ENCODE data around the gene ITGBL1. TPM values are rescaled to one million over a fixed set of nuclear protein-coding genes. Genes with fewer than 3 reads are reported as not detected.

ITGBL1 gene
- total and polyA plus RNA-seq, 2 donors: 0.38 to 2.7 TPM

DNA sequence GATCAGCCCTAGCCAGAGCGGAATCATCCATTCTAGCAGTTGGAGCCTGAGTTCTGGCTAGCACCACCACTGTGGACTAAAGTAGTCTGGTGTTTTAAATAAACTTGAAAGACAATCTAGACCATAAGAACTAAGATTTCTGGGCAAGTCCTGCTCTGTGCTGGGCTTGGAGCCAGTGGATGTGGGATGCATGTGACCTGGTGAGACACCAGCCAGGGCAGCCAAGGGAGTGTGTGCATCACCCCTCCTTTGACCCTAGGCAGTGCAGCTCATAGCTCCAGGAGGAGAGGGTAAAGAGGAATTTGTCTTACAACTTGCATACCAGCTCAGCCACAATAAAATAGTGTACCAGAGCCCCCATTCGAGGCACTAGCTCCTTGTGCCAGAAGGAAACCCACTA is 21.0 kb downstream of the ITGBL1 start:
- Histone ChIP-seq H3K4me3 (ENCODE audit: low read length in 2 of 2) (no peak overlapping the region), H3K4me1 (ENCODE audit: control insufficient read depth in 2 of 2, insufficient read depth in 2 of 2, low read length in 2 of 2) (no peaks in the 10 kb centered on the region), H3K27me3 (ENCODE audit: control insufficient read depth in 2 of 2, insufficient read depth in 1 of 2, low read length in 1 of 2) (no peaks in the 10 kb centered on the region), H3K9me3 (ENCODE audit: control insufficient read depth in 2 of 2, insufficient read depth in 1 of 2, low read length in 1 of 2) (no peaks in the 10 kb centered on the region), H3K27ac (ENCODE audit: low read depth in 1 of 2, low read length in 1 of 2) (no peak overlapping the region), H3K36me3 (ENCODE audit: control insufficient read depth in 2 of 2, insufficient read depth in 2 of 2, low read length in 1 of 2) (no peaks in the 10 kb centered on the region)
- no peak for DNase-seq (ENCODE audit: low read depth in 6 of 9, low spot score in 9 of 9)
- WGBS: 80% methylated on average over 2 of the region's 2 CpGs

DNA sequence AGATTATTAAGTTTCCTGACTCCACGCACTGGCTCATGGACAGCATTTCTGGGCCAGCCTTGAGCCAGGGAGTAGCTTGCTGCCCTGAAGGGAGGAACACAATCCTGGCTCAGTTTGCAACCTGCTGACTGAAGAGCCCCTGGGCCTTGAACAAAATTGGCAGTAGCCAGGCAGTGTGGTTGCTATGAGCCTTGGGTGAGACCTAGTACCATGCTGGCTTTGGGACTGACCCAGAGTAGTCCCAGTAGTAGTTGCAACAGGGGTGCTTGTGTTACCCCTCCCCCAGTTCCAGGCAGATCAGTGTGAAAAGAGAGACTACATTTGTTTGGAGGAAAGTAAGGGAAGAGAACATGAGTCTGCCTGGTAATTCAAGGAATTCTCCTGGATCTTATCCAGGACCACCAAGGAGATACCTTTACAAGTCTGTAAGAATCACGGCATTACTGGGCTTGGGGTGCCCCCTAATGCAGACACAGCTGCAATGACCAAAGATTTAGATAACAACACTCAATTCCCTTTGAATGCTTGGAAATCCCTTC is 22.0 kb downstream of the ITGBL1 start:
- no peaks in the 10 kb centered on the region for H3K4me1 ChIP-seq (ENCODE audit: control insufficient read depth in 2 of 2, insufficient read depth in 2 of 2, low read length in 2 of 2)
- no peaks in the 10 kb centered on the region for H3K9me3 ChIP-seq (ENCODE audit: control insufficient read depth in 2 of 2, insufficient read depth in 1 of 2, low read length in 1 of 2)
- no peak overlapping the region for H3K4me3 ChIP-seq (ENCODE audit: low read length in 2 of 2)
- DNase-seq (ENCODE audit: low read depth in 6 of 9, low spot score in 9 of 9): peak in 2 of 9 donors; percentile 1 to 3
- H3K27me3 ChIP-seq (ENCODE audit: control insufficient read depth in 2 of 2, insufficient read depth in 1 of 2, low read length in 1 of 2): no peaks in the 10 kb centered on the region
- 66% methylated on average over 2 of the region's 2 CpGs for WGBS
- H3K36me3 ChIP-seq (ENCODE audit: control insufficient read depth in 2 of 2, insufficient read depth in 2 of 2, low read length in 1 of 2): no peaks in the 10 kb centered on the region
- H3K27ac ChIP-seq (ENCODE audit: low read depth in 1 of 2, low read length in 1 of 2): no peak overlapping the region

DNA sequence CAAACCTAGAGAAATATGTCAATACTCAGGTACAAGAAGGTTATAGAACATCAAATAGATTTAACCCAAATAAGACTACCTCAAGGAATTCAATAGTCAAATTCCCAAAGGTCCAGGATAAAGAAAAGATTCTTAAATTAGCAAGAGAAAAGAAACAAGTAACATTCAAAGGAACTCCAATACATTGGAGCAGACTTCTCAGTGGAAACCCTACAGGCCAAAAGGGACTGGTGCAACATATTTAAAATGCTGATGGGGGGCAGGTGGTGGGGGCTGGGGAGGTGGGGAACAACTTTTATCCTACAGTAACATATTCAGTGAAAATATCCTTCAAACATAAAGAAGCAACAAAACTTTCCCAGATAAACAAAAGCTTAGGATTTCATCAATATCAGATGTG is 23.1 kb downstream of the ITGBL1 start:
- no peak overlapping the region for H3K27ac ChIP-seq (ENCODE audit: low read depth in 1 of 2, low read length in 1 of 2)

DNA sequence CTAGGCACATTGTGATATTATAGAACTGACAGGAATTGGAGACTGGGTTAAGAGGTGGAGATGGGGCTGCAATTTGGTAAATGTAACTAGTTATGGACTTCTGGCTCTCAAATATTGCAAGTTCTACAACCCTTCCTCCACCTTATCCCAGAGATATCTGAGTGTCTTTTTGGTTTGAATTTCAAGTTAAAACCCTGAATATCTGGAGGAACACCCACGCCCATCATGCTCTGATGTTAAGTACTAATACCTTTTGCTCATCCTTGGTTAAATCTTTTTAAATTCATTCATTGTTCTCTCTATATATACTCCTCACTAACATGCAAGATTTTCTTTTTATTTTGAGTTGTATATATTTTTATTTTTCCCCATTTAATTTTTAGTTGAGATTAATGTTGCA is 28.9 kb downstream of the ITGBL1 start:
- WGBS: 90% methylated on average over 1 of the region's 1 CpG

More for the DNA sequence above, 23.1 kb downstream of the ITGBL1 start:
- Histone ChIP-seq H3K9me3 (ENCODE audit: control insufficient read depth in 2 of 2, insufficient read depth in 1 of 2, low read length in 1 of 2) (no peaks in the 10 kb centered on the region), H3K36me3 (ENCODE audit: control insufficient read depth in 2 of 2, insufficient read depth in 2 of 2, low read length in 1 of 2) (no peaks in the 10 kb centered on the region), H3K27me3 (ENCODE audit: control insufficient read depth in 2 of 2, insufficient read depth in 1 of 2, low read length in 1 of 2) (no peaks in the 10 kb centered on the region), H3K4me1 (ENCODE audit: control insufficient read depth in 2 of 2, insufficient read depth in 2 of 2, low read length in 2 of 2) (no peaks in the 10 kb centered on the region), H3K4me3 (ENCODE audit: low read length in 2 of 2) (no peak overlapping the region)
- DNase-seq (ENCODE audit: low read depth in 6 of 9, low spot score in 9 of 9): no peak

DNA sequence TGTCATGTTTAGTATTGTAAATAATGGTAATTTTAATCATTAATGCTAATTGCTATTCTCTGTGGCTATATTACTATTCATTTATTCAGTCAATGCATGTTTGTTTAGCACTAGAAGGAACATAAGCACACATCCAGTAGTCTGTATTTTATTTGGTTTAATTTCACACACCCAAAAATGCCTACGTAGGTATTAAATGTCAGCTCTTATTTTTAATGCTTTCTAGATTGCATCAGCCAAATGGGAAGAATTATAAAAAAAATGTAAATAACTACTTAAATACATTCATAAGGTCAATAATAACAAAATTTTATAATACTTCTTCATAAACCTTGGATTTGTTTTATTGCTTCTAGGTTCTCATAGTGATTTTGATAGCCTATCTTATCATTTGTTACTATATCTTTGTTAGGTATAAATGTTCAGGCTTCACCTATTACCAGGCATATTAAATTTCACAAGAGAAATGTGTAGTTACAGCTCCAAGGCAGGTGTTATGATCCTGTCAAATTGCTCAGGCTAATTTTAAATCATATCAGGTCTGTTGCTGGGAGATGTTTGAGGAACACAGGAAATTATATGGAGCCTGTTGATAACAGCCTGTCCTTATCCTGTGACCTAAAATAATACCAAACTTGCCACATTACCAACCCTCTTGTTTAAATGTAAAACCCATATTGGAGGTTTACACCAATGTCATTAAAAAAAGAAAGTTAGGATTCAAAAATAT is 34.4 kb downstream of the ITGBL1 start:
- WGBS: 92% methylated on average over 1 of the region's 1 CpG
- Histone ChIP-seq H3K27me3 (ENCODE audit: control insufficient read depth in 2 of 2, insufficient read depth in 1 of 2, low read length in 1 of 2) (no peaks in the 10 kb centered on the region), H3K4me3 (ENCODE audit: low read length in 2 of 2) (no peak overlapping the region), H3K9me3 (ENCODE audit: control insufficient read depth in 2 of 2, insufficient read depth in 1 of 2, low read length in 1 of 2) (no peaks in the 10 kb centered on the region), H3K27ac (ENCODE audit: low read depth in 1 of 2, low read length in 1 of 2) (no peak overlapping the region), H3K36me3 (ENCODE audit: control insufficient read depth in 2 of 2, insufficient read depth in 2 of 2, low read length in 1 of 2) (no peaks in the 10 kb centered on the region), H3K4me1 (ENCODE audit: control insufficient read depth in 2 of 2, insufficient read depth in 2 of 2, low read length in 2 of 2) (no peaks in the 10 kb centered on the region)
- DNase-seq (ENCODE audit: low read depth in 6 of 9, low spot score in 9 of 9): no peak

More for the DNA sequence above, 28.9 kb downstream of the ITGBL1 start:
- H3K36me3 ChIP-seq (ENCODE audit: control insufficient read depth in 2 of 2, insufficient read depth in 2 of 2, low read length in 1 of 2): no peaks in the 10 kb centered on the region
- no peaks in the 10 kb centered on the region for H3K9me3 ChIP-seq (ENCODE audit: control insufficient read depth in 2 of 2, insufficient read depth in 1 of 2, low read length in 1 of 2)
- H3K27me3 ChIP-seq (ENCODE audit: control insufficient read depth in 2 of 2, insufficient read depth in 1 of 2, low read length in 1 of 2): no peaks in the 10 kb centered on the region
- no peaks in the 10 kb centered on the region for H3K4me1 ChIP-seq (ENCODE audit: control insufficient read depth in 2 of 2, insufficient read depth in 2 of 2, low read length in 2 of 2)
- no peak for DNase-seq (ENCODE audit: low read depth in 6 of 9, low spot score in 9 of 9)
- H3K27ac ChIP-seq (ENCODE audit: low read depth in 1 of 2, low read length in 1 of 2): no peak overlapping the region
- no peak overlapping the region for H3K4me3 ChIP-seq (ENCODE audit: low read length in 2 of 2)

DNA sequence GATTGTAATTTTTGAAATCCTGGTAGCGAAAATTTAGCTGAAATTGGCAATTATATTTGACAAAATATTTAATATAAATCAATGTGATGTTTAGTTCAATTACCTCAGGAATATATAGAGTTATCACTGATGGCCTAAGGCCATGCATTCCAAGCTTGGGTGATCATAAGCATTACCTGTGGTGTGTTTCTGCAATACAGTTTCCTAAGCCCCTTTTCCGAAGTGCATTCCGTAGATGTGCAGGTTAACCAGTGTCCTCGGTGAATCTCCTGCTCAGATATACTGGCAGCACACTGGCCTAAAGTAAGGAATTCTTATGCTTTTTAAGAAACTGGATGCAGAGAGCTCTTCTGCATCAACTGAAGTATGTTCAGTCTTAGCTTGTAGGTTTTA is 35.0 kb downstream of the ITGBL1 start:
- no peaks in the 10 kb centered on the region for H3K9me3 ChIP-seq (ENCODE audit: control insufficient read depth in 2 of 2, insufficient read depth in 1 of 2, low read length in 1 of 2)
- no peak overlapping the region for H3K27ac ChIP-seq (ENCODE audit: low read depth in 1 of 2, low read length in 1 of 2)
- WGBS: 95% methylated on average over 4 of the region's 4 CpGs
- DNase-seq (ENCODE audit: low read depth in 6 of 9, low spot score in 9 of 9): no peak
- no peaks in the 10 kb centered on the region for H3K36me3 ChIP-seq (ENCODE audit: control insufficient read depth in 2 of 2, insufficient read depth in 2 of 2, low read length in 1 of 2)
- no peaks in the 10 kb centered on the region for H3K27me3 ChIP-seq (ENCODE audit: control insufficient read depth in 2 of 2, insufficient read depth in 1 of 2, low read length in 1 of 2)
- H3K4me1 ChIP-seq (ENCODE audit: control insufficient read depth in 2 of 2, insufficient read depth in 2 of 2, low read length in 2 of 2): no peaks in the 10 kb centered on the region
- no peak overlapping the region for H3K4me3 ChIP-seq (ENCODE audit: low read length in 2 of 2)

DNA sequence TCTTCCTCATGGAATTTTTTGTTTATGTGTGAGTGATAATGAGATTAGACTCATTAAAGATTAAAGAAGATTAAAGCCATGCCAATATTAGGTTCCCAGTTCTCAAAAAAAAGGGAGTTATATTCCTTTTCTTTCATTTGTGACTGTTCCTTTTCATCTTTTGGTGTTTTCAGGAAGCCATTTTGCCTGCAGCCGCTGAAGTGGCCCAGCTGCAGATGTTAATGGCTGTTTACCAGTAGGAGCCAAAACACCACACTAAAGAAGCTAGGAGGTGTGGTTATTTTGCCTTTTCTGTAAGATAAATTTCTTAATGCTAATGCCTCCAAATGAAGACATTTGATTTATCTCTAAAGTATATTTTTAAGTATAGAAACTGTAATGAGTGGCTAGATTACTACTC is 36.3 kb downstream of the ITGBL1 start:
- WGBS: 89% methylated on average over 1 of the region's 1 CpG
- Histone ChIP-seq H3K9me3 (ENCODE audit: control insufficient read depth in 2 of 2, insufficient read depth in 1 of 2, low read length in 1 of 2) (no peaks in the 10 kb centered on the region), H3K4me3 (ENCODE audit: low read length in 2 of 2) (no peak overlapping the region), H3K36me3 (ENCODE audit: control insufficient read depth in 2 of 2, insufficient read depth in 2 of 2, low read length in 1 of 2) (no peaks in the 10 kb centered on the region), H3K27me3 (ENCODE audit: control insufficient read depth in 2 of 2, insufficient read depth in 1 of 2, low read length in 1 of 2) (no peaks in the 10 kb centered on the region), H3K27ac (ENCODE audit: low read depth in 1 of 2, low read length in 1 of 2) (no peak overlapping the region), H3K4me1 (ENCODE audit: control insufficient read depth in 2 of 2, insufficient read depth in 2 of 2, low read length in 2 of 2) (no peaks in the 10 kb centered on the region)
- no peak for DNase-seq (ENCODE audit: low read depth in 6 of 9, low spot score in 9 of 9)

DNA sequence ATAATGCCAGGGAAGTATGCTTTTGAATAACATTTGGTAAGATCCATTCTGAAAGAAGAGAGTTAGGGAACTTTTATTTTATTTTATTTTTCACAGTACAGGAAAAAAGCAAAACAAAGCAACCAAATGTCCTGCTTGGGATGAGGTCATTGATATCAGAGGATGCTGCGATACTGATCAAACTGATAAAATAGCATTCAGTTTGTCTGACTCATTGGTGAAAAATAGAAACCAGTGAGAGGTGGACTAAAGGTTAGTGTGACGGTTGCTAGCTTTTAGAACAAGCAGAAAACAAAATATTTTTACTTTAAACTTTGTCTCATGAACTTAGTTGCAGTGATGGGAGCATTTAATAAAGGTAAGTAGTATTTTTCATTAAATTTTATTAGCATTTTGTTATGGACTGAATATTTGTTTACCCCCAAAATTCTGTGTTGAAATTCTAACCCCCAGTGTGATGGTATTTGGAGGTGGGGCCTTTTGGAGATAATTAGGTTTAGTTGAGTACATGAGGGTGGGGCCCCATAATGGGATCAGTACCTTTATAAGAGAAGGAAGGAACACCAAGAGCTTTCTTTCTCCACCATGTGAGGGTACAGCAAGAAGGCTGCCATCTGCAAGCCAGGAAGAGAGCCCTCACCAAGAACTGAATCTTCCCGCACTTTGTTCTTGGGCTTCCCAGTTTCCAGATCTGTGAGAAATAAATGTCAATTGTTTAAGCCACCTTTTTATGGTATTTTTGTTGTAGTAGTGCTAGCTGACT is 37.3 kb downstream of the ITGBL1 start:
- Histone ChIP-seq H3K27ac (ENCODE audit: low read depth in 1 of 2, low read length in 1 of 2) (no peak overlapping the region), H3K27me3 (ENCODE audit: control insufficient read depth in 2 of 2, insufficient read depth in 1 of 2, low read length in 1 of 2) (no peaks in the 10 kb centered on the region), H3K4me3 (ENCODE audit: low read length in 2 of 2) (no peak overlapping the region), H3K36me3 (ENCODE audit: control insufficient read depth in 2 of 2, insufficient read depth in 2 of 2, low read length in 1 of 2) (no peaks in the 10 kb centered on the region), H3K9me3 (ENCODE audit: control insufficient read depth in 2 of 2, insufficient read depth in 1 of 2, low read length in 1 of 2) (no peaks in the 10 kb centered on the region), H3K4me1 (ENCODE audit: control insufficient read depth in 2 of 2, insufficient read depth in 2 of 2, low read length in 2 of 2) (no peaks in the 10 kb centered on the region)
- no peak for DNase-seq (ENCODE audit: low read depth in 6 of 9, low spot score in 9 of 9)
- WGBS: 96% methylated on average over 3 of the region's 3 CpGs

DNA sequence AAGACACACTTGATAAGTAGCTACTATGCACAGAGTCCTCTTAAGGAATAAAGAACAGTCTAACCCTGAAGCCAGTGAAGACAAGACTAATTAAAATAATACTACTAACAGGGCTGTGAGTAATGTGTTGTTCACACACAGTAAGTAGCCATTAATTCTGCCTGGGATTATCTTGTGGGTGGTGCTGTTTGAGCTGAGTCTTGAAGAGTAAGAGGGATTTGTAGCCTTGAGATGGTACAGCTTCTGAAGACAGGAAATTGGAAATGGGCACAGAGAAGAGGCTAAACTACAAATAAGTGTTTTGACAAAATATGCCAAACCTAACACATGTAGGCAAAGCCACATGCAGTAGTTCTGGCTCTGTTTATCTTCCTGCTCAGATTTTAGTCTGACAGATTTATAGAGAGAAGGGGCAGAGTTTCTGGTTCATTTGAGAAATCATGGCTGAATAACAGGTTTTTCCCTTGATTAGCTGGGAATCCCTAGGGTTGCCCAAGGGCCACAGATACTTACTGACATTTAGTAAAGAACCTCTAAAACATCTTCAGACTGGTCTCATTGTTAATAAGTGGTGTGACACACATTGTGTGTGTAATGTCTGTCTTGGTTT is 38.0 kb downstream of the ITGBL1 start:
- Histone ChIP-seq H3K4me3 (ENCODE audit: low read length in 2 of 2) (no peak overlapping the region), H3K27ac (ENCODE audit: low read depth in 1 of 2, low read length in 1 of 2) (no peak overlapping the region), H3K36me3 (ENCODE audit: control insufficient read depth in 2 of 2, insufficient read depth in 2 of 2, low read length in 1 of 2) (no peaks in the 10 kb centered on the region), H3K9me3 (ENCODE audit: control insufficient read depth in 2 of 2, insufficient read depth in 1 of 2, low read length in 1 of 2) (no peaks in the 10 kb centered on the region), H3K27me3 (ENCODE audit: control insufficient read depth in 2 of 2, insufficient read depth in 1 of 2, low read length in 1 of 2) (no peaks in the 10 kb centered on the region), H3K4me1 (ENCODE audit: control insufficient read depth in 2 of 2, insufficient read depth in 2 of 2, low read length in 2 of 2) (no peaks in the 10 kb centered on the region)
- no peak for DNase-seq (ENCODE audit: low read depth in 6 of 9, low spot score in 9 of 9)
